H1 (cell line): ENCODE measurements around the gene FHIT. TPM values are rescaled to one million over a fixed set of nuclear protein-coding genes. Genes with fewer than 3 reads are reported as not detected.

Experiments
- CTCF ChIA-PET: fragments of 300-600 bp; sonication (Branson Sonifier 250); formaldehyde crosslinking; loops from one replicate; lab custom pipeline; 2021; ENCODE audit not compliant: partially characterized antibody; lab: Charles Lee
- POLR2A ChIA-PET: fragments of 300-600 bp; sonication (Branson Sonifier 250); formaldehyde crosslinking; loops from one replicate; lab custom pipeline; 2021; ENCODE audit warnings: inconsistent platforms; ENCODE audit not compliant: partially characterized antibody; lab: Charles Lee
- DNase-seq, 2 experiments: peaks; one replicate each; pipeline versions ENCODE4 v3.0.0 to v3.0.0-alpha.2; 2010 to 2022; ENCODE audit warnings: low spot score in 2 of 2, low read depth in 1 of 2, mixed read lengths in 1 of 2
- FAIRE-seq: peaks from 2 replicates; lab custom pipeline; 2011; peaks lifted over from hg19 to GRCh38; lab: Jason Lieb, UNC
- H2AFZ ChIP-seq: 2 replicates; pipeline ENCODE4 v1.8.1; 2012; ENCODE audit warnings: low read length, inconsistent platforms
- H2AK5ac ChIP-seq: 2 replicates; pipeline ENCODE4 v1.6.1; 2013; ENCODE audit warnings: low read depth, low read length
- H2BK120ac ChIP-seq: replicated peaks from 2 replicates; pipeline ENCODE3; 2013; ENCODE audit warnings: low read depth, low read length, inconsistent platforms
- H2BK12ac ChIP-seq: 2 replicates; pipeline ENCODE4 v1.6.1; 2013; ENCODE audit warnings: low read depth, low read length
- H2BK15ac ChIP-seq: 2 replicates; pipeline ENCODE4 v1.6.1; 2013; ENCODE audit warnings: low read length
- H2BK20ac ChIP-seq: 2 replicates; pipeline ENCODE4 v1.6.1; 2013; ENCODE audit warnings: low read length
- H2BK5ac ChIP-seq: 2 replicates; pipeline ENCODE4 v1.6.1; 2013; ENCODE audit warnings: low read depth, low read length
- H3K14ac ChIP-seq: 2 replicates; pipeline ENCODE4 v1.6.1; 2013; ENCODE audit warnings: inconsistent platforms; ENCODE audit not compliant: insufficient read length
- H3K18ac ChIP-seq: 2 replicates; pipeline ENCODE4 v1.6.1; 2013; ENCODE audit warnings: low read length; ENCODE audit errors: extremely low read depth
- H3K23ac ChIP-seq: 2 replicates; pipeline ENCODE4 v1.6.1; 2013; ENCODE audit warnings: inconsistent platforms; ENCODE audit not compliant: insufficient read length
- H3K23me2 ChIP-seq: 2 replicates; pipeline ENCODE4 v1.6.1; 2013; ENCODE audit warnings: low read depth, low read length
- H3K27ac ChIP-seq: 2 replicates; pipeline ENCODE4 v1.6.1; 2011; ENCODE audit warnings: low read depth, low read length, inconsistent platforms
- H3K27me3 ChIP-seq, 4 experiments: replicated peaks in 1 of 4; 1 replicate in 1 of 4; 2 replicates in 3 of 4; pipeline versions ENCODE4 v1.6.1 to v1.8.1; 2011 to 2013; ENCODE audit warnings: low read length in 3 of 4, mild to moderate bottlenecking in 3 of 4, inconsistent platforms in 2 of 4, mixed read lengths in 2 of 4, moderate library complexity in 1 of 4; ENCODE audit not compliant: control insufficient read depth in 3 of 4, insufficient read depth in 3 of 4; ENCODE audit errors: extremely low read depth in 1 of 4
- H3K36me3 ChIP-seq, 4 experiments: 2 replicates each; pipeline versions ENCODE4 v1.6.1 to v1.8.1; 2011 to 2013; ENCODE audit warnings: mild to moderate bottlenecking in 4 of 4, low read length in 3 of 4, moderate library complexity in 2 of 4, control low read depth in 1 of 4, inconsistent platforms in 1 of 4; ENCODE audit not compliant: insufficient read depth in 4 of 4, control insufficient read depth in 2 of 4
- H3K4ac ChIP-seq: replicated peaks from 2 replicates; pipeline ENCODE3; 2013; ENCODE audit warnings: low read length, low read depth, mixed read lengths, inconsistent platforms; ENCODE audit not compliant: insufficient read length
- H3K4me1 ChIP-seq, 4 experiments: replicated peaks in 1 of 4; 1 replicate in 1 of 4; 2 replicates in 3 of 4; pipeline versions ENCODE4 v1.6.1 to v1.8.1; 2011 to 2013; ENCODE audit warnings: low read length in 3 of 4, inconsistent platforms in 2 of 4, mixed read lengths in 1 of 4; ENCODE audit not compliant: insufficient read depth in 4 of 4, control insufficient read depth in 3 of 4
- H3K4me2 ChIP-seq, 2 experiments: 2 replicates each; pipeline versions ENCODE4 v1.6.1 to v1.8.1; 2011 to 2013; ENCODE audit warnings: low read depth in 2 of 2, low read length in 2 of 2, control low read depth in 1 of 2, inconsistent platforms in 1 of 2, mild to moderate bottlenecking in 1 of 2; ENCODE audit not compliant: insufficient read depth in 1 of 2
- H3K4me3 ChIP-seq, 4 experiments: fragments of 200-600, 300-600 bp in 1 of 4; sonication (generic), shearing (Covaris generic), sonication (Bioruptor Twin) in 1 of 4; 2 replicates each; pipeline versions ENCODE4 v1.5.1 to v1.8.1; 2011 to 2016; ENCODE audit warnings: low read length in 4 of 4, low read depth in 3 of 4, control low read depth in 2 of 4, inconsistent platforms in 2 of 4, mild to moderate bottlenecking in 2 of 4, mixed read lengths in 1 of 4, moderate library complexity in 1 of 4; ENCODE audit not compliant: insufficient read depth in 2 of 4; ENCODE audit errors: extremely low read depth in 1 of 4
- H3K56ac ChIP-seq: replicated peaks from 2 replicates; pipeline ENCODE3; 2013; ENCODE audit warnings: low read depth, mild to moderate bottlenecking, mixed read lengths, low read length, inconsistent platforms; ENCODE audit not compliant: insufficient read length
- H3K79me1 ChIP-seq: 2 replicates; pipeline ENCODE4 v1.6.1; 2013; ENCODE audit warnings: low read depth, low read length, control low read depth
- H3K79me2 ChIP-seq, 2 experiments: 2 replicates each; pipeline versions ENCODE4 v1.6.1 to v1.8.1; 2012 to 2013; ENCODE audit warnings: low read length in 2 of 2, mild to moderate bottlenecking in 2 of 2, inconsistent platforms in 1 of 2; ENCODE audit not compliant: insufficient read depth in 2 of 2, control insufficient read depth in 1 of 2
- H3K9ac ChIP-seq, 4 experiments: replicated peaks in 1 of 4; 1 replicate in 1 of 4; 2 replicates in 3 of 4; pipeline versions ENCODE4 v1.6.1 to v1.8.1; 2011 to 2013; ENCODE audit warnings: low read depth in 3 of 4, low read length in 3 of 4, control low read depth in 2 of 4, mild to moderate bottlenecking in 2 of 4, moderate library complexity in 2 of 4, inconsistent platforms in 1 of 4; ENCODE audit errors: extremely low read depth in 1 of 4
- H3K9me3 ChIP-seq, 2 experiments: 2 replicates each; pipeline versions ENCODE4 v1.6.1 to v1.8.1; 2012 to 2013; ENCODE audit warnings: mild to moderate bottlenecking in 2 of 2, moderate library complexity in 2 of 2, control low read depth in 1 of 2, inconsistent platforms in 1 of 2, low read depth in 1 of 2, low read length in 1 of 2, mixed read lengths in 1 of 2; ENCODE audit not compliant: insufficient read depth in 2 of 2
- H4K20me1 ChIP-seq, 2 experiments: replicated peaks in 1 of 2; 2 replicates each; pipeline versions ENCODE3 to v1.8.1; 2011 to 2013; ENCODE audit warnings: inconsistent platforms in 2 of 2, low read length in 2 of 2, mild to moderate bottlenecking in 1 of 2; ENCODE audit not compliant: insufficient read depth in 2 of 2, control insufficient read depth in 1 of 2
- H4K5ac ChIP-seq: 2 replicates; pipeline ENCODE4 v1.6.1; 2013; ENCODE audit warnings: low read length, low read depth, mixed read lengths, inconsistent platforms; ENCODE audit not compliant: insufficient read length
- H4K8ac ChIP-seq: 2 replicates; pipeline ENCODE4 v1.8.0; 2013; ENCODE audit warnings: mild to moderate bottlenecking, moderate library complexity, low read length, inconsistent platforms; ENCODE audit not compliant: insufficient read depth; ENCODE audit errors: extremely low read depth
- H4K91ac ChIP-seq: replicated peaks from 2 replicates; pipeline ENCODE3; 2013; ENCODE audit warnings: low read length, mixed read lengths, inconsistent platforms; ENCODE audit not compliant: insufficient read length
- CHD2 ChIP-seq: IDR thresholded peaks from 2 replicates; pipeline ENCODE4 v1.6.1; 2012; ENCODE audit warnings: low read length, improper control_type of control experiment
- CTCF ChIP-seq, 3 experiments: IDR thresholded peaks; 1 replicate in 2 of 3; 2 replicates in 1 of 3; pipeline versions ENCODE4 v1.5.1 to v1.6.1; 2011; ENCODE audit warnings: low read length in 3 of 3, mild to moderate bottlenecking in 3 of 3, inconsistent platforms in 2 of 3, low read depth in 1 of 3, moderate library complexity in 1 of 3; ENCODE audit not compliant: insufficient read depth in 1 of 3; ENCODE audit errors: control extremely low read depth in 1 of 3
- E2F6 ChIP-seq: IDR thresholded peaks from 2 replicates; pipeline ENCODE4 v1.6.1; 2012; ENCODE audit warnings: inconsistent platforms
- HDAC6 ChIP-seq: IDR thresholded peaks from one replicate; pipeline ENCODE4 v1.7.1; 2012; ENCODE audit warnings: low read depth, mild to moderate bottlenecking, inconsistent platforms, low read length, moderate library complexity
- RAD21 ChIP-seq, 2 experiments: IDR thresholded peaks in 1 of 2; conservative IDR thresholded peaks in 1 of 2; 2 replicates each; pipeline ENCODE4 v1.6.1; 2011; ENCODE audit warnings: low read depth in 2 of 2, low read length in 2 of 2, improper control_type of control experiment in 1 of 2, inconsistent platforms in 1 of 2, mild to moderate bottlenecking in 1 of 2, moderate library complexity in 1 of 2
- RBBP5 ChIP-seq: IDR thresholded peaks from 2 replicates; pipeline ENCODE4 v1.7.1; 2012; ENCODE audit warnings: low read depth, mild to moderate bottlenecking, inconsistent platforms, low read length, moderate library complexity, borderline replicate concordance
- SIX5 ChIP-seq: IDR thresholded peaks from 2 replicates; pipeline ENCODE4 v1.6.1; 2011; ENCODE audit warnings: mild to moderate bottlenecking, low read depth, low read length
- SP1 ChIP-seq: IDR thresholded peaks from 2 replicates; pipeline ENCODE4 v1.6.1; 2011; ENCODE audit warnings: low read depth, low read length
- SUZ12 ChIP-seq: fragments of 200-600 bp; sonication (generic); IDR thresholded peaks from 2 replicates; pipeline ENCODE4 v1.6.1; 2012; ENCODE audit warnings: mild to moderate bottlenecking, inconsistent platforms, low read length, moderate library complexity, mixed read lengths
- ZNF274 ChIP-seq: IDR thresholded peaks from 2 replicates; pipeline ENCODE4 v1.7.0; 2012; ENCODE audit warnings: low read length, borderline replicate concordance; ENCODE audit errors: extremely low read depth
- WGBS, 2 experiments: shearing (Covaris generic) in 1 of 2; methylation state at CpG; one replicate each; pipeline versions ENCODE4 v1.1.6 to v1.1.7; 2013 to 2015; ENCODE audit warnings: low lambda C conversion rate in 2 of 2, mixed read lengths in 2 of 2, inconsistent platforms in 1 of 2, low coverage in 1 of 2, missing lambda C conversion rate in 1 of 2; ENCODE audit not compliant: insufficient replicate concordance in 2 of 2, insufficient coverage in 1 of 2, insufficient read length in 1 of 2; ENCODE audit errors: extremely low coverage in 1 of 2, missing lambda C conversion rate in 1 of 2; 5-methylcytosine and 5-hydroxymethylcytosine counted together
- polyA plus RNA-seq, 7 experiments: library from polyadenylated mRNA; depleted of rRNA in 3 of 7; stranded (reverse) in 5 of 7; unstranded in 2 of 7; fragments of >200 nt in 5 of 7; fragments of 200-250 nt in 2 of 7; gene quantifications; 1 replicate in 5 of 7; 2 replicates in 1 of 7; 4 replicates in 1 of 7; pipeline versions ENCODE4 v1.2.1 to v1.2.3, GENCODE V29; 2011 to 2013; ENCODE audit warnings: missing spikeins in 2 of 7, mixed read lengths in 2 of 7
- total RNA-seq: library from RNA; stranded (reverse); fragmentation: NEBNext Ultra II Directional; extraction: Animal tissue kit (Norgen Biotek cat#: 25700); gene quantifications from 2 replicates; pipeline ENCODE4 v1.2.1, GENCODE V29; 2021
- TF ChIP-seq, protein P1 (sequence below): IDR thresholded peaks from 2 replicates; pipeline ENCODE4 v1.6.1; 2011; ENCODE audit warnings: low read depth, mild to moderate bottlenecking, low read length; ENCODE audit not compliant: insufficient read depth

Gene FHIT
- total and polyA plus RNA-seq, 2 of the 8 experiments (the other 6 are each of a cell fraction or from before 2014, with no cell fraction given) = 1.2 to 3.2 TPM

- no peaks in the 10 kb centered on the region for H3K36me3 ChIP-seq
- H3K56ac ChIP-seq = no peak overlapping the region
- no peak overlapping the region for H4K5ac ChIP-seq
- no peaks in the 10 kb centered on the region for H4K20me1 ChIP-seq
- H4K91ac ChIP-seq = no peak overlapping the region
- H3K18ac ChIP-seq = no peak overlapping the region
- no peaks in the 10 kb centered on the region for H3K27me3 ChIP-seq
- no peak overlapping the region for H3K27ac ChIP-seq
- no peak overlapping the region for H2AFZ ChIP-seq
- ChIA-PET POLR2A (no interaction called here), CTCF (no interaction called here)
- no peaks in the 10 kb centered on the region for H3K23me2 ChIP-seq
- no peak overlapping the region for H2BK120ac ChIP-seq
- FAIRE-seq (no peak), DNase-seq (no peak)
- H3K79me1 ChIP-seq = no peaks in the 10 kb centered on the region
- H2BK20ac ChIP-seq = no peak overlapping the region
- no peak overlapping the region for H3K9ac ChIP-seq
- no peaks in the 10 kb centered on the region for H3K9me3 ChIP-seq
- no peaks in the 10 kb centered on the region for H3K4me1 ChIP-seq
- no peak overlapping the region for H4K8ac ChIP-seq
- WGBS, 2 experiments = 95% methylated on average over 2 of the region's 2 CpGs; no CpG with 5 or more reads in 1 of the 2 experiments
- H3K4me2 ChIP-seq = no peak overlapping the region
- H2BK5ac ChIP-seq = no peak overlapping the region
- no peaks in the 10 kb centered on the region for H3K79me2 ChIP-seq
- H3K4me3 ChIP-seq = no peak overlapping the region
- H2BK12ac ChIP-seq = no peak overlapping the region
- no peak overlapping the region for H2BK15ac ChIP-seq
- no peak overlapping the region for H3K23ac ChIP-seq
- H2AK5ac ChIP-seq = no peak overlapping the region
- no peak overlapping the region for H3K4ac ChIP-seq
- H3K14ac ChIP-seq = no peak overlapping the region
- TF ChIP-seq SUZ12 = no peak
- TF ChIP-seq HDAC6 = no peak
- TF ChIP-seq E2F6 = no peak
- TF ChIP-seq RBBP5 = no peak
- no peak for TF ChIP-seq ZNF274
- TF ChIP-seq CTCF (IDR thresholded peaks at IDR 0.05; ENCODE audit: control extremely low read depth in 1 of 3, insufficient read depth in 1 of 3, low read depth in 1 of 3, low read length in 3 of 3) = no peak
- TF ChIP-seq SIX5 = no peak
- no peak for TF ChIP-seq RAD21 (IDR thresholded peaks at IDR 0.05 in 1 of 2, conservative IDR thresholded peaks at IDR 0.05 in 1 of 2; ENCODE audit: low read depth in 2 of 2, low read length in 2 of 2)
- no peak for TF ChIP-seq SP1
- TF ChIP-seq, protein P1, sequence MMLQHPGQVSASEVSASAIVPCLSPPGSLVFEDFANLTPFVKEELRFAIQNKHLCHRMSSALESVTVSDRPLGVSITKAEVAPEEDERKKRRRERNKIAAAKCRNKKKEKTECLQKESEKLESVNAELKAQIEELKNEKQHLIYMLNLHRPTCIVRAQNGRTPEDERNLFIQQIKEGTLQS = no peak
- no peak for TF ChIP-seq CHD2
These were observed 1144.0 kb downstream of the FHIT start for GRCh38 chr3:60107275-60107674.
